Measurements from ENCODE around the gene KCNH5.

KCNH5 gene

DNA sequence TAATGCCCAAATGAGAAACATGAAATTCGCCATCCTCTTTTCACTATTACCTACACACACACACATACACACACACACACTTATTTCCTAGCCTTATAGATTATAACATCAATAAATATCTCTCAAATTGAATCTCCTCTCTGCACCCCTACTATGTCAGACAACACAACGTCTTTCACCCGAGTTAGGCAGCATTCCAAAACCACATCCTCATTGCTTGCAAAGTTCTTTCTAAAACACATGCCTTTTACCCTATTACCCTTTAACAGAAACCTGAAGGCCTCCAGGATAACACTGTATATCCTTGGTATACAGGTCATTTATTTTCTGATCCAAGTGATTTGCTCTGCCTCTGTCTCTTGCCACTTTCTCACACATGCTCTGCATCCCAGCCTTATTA, 56.3 kb downstream of the KCNH5 start:
- no peak for DNase-seq (ENCODE audit: low read depth)

GRCh38 chr14:62983821-62984220, 61.4 kb downstream of the KCNH5 start:
- DNase-seq (ENCODE audit: low read depth), result no peak

- no peak for DNase-seq (ENCODE audit: low read depth)
Observed at GRCh38 chr14:62980693-62981092, 64.6 kb downstream of the KCNH5 start.

GRCh38 chr14:62957562-62957961, 87.7 kb downstream of the KCNH5 start:
- DNase-seq (ENCODE audit: low read depth), result no peak

DNA sequence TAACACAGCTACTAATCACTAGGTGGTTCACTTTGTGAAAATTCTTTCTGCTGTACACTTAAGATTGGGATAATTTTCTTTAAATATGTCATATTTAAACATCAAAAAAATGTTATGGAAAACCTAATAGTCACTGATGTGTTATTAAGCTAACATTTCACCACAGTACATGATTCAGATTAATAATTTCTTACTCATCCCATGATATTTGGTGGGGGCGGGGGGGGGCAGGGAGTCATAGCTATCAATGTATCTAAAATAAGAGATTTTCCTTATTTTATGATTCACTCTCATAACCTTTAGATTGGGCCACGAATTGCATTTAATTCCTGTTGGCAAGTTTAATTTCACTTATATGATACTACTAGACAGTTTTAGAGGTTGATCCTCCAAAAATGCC, 88.8 kb downstream of the KCNH5 start:
- no peak for DNase-seq (ENCODE audit: low read depth)

- DNase-seq (ENCODE audit: low read depth), result no peak
Observed at GRCh38 chr14:62954165-62954564, 91.1 kb downstream of the KCNH5 start.

DNA sequence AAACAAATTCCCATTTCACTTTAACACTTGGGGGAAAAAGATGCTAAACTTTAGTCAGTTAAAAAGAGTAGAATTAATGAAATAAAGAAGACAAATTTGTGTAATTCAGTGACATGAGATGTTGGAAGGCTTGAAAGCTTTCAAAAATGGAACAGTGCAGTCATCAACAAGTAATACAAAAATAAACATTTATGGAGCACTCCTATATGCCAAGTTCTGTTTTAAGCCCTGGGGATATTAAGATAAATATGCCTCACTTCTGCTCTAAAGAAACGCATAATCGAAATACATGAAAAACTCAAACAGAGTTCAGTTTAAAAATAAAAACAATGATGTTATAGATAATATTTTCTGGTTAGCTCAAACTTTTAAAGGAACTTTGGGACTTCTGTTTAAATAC, 93.0 kb downstream of the KCNH5 start:
- no peak for DNase-seq (ENCODE audit: low read depth)

DNA sequence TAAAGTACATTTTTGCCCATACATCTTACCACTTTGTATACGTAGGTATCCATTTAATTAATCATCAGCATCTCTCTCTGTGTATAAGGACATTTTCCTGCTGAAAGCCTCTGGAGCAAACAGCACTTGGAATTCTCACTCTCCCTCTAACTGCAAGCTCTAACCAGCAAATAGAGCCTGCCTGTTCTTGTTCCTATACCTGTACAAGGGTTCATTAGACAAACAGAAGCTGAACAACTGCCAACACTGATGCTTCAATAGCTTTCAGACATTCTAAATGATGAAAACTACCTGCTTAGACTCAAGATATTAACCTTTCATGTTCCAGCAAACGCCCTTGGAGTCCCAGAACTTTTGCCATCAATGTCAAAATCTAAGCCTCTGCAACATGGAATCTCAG, 98.0 kb downstream of the KCNH5 start:
- no peak for DNase-seq (ENCODE audit: low read depth)

DNA sequence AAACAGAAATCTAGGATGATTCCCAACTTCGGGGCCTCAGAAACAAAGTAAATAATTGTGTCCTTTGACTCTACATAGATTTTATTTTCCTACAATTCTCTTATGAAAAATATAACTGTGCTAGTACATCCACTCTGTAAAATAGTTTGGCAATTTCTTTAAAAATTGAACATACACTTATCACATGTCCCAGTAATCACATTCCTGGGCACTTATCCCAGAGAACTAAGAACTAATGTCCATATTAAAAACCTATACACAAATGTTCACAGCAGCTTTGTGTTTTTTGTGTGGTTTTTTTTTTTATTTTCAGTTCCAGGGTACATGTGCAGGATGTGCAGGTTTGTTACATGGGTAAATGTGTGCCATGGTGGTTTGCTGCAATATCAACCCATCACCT, 99.0 kb downstream of the KCNH5 start:
- DNase-seq (ENCODE audit: low read depth), result no peak

- no peak for DNase-seq (ENCODE audit: low read depth)
Observed at GRCh38 chr14:62943202-62943601, 102.1 kb downstream of the KCNH5 start.

GRCh38 chr14:62939970-62940369, 105.3 kb downstream of the KCNH5 start:
- no peak for DNase-seq (ENCODE audit: low read depth)

DNA sequence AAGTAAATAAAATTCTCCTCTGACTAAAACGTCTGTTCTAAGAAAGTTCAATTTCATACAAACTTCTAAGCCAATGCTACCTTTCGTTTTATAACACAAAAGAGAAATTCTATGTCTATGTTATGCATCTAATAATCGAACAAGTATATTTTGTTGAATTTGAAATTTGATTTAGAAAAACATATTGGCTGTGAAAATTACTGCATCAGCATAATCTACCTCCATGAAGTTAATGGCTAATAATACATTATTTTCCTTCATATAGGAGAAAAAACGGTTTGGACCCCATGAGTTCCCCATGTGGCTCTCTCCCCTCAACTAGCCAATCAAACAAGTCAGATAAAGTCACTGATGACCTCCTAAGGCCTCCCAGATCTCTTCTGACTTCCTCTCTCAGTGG, 106.5 kb downstream of the KCNH5 start:
- no peak for DNase-seq (ENCODE audit: low read depth)

- DNase-seq (ENCODE audit: low read depth), result no peak
Observed at GRCh38 chr14:62934439-62934838, 110.8 kb downstream of the KCNH5 start.

DNA sequence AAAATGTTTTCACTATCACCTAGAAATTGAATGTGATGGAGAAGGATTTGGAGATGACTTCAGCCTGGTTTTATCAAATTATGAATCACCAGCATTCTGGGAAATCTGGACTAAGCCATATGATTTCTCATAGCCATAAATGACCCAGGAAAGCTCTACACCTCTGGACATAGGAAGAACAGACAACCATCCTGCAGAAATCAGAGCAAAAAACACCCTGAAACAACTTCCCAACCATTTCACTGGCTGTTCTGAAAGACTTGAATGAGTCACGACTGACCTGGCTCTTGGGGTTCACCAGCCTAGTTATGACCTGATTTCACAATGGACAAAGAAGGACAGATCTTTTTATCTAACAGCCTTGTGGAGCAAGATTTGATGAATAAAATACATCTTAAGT, 123.8 kb downstream of the KCNH5 start:
- no peak for DNase-seq (ENCODE audit: low read depth)

- no peak for DNase-seq (ENCODE audit: low read depth)
Observed at GRCh38 chr14:62916551-62916950, 128.7 kb downstream of the KCNH5 start.

GRCh38 chr14:62914873-62915272, 130.4 kb downstream of the KCNH5 start:
- DNase-seq (ENCODE audit: low read depth), result no peak

DNA sequence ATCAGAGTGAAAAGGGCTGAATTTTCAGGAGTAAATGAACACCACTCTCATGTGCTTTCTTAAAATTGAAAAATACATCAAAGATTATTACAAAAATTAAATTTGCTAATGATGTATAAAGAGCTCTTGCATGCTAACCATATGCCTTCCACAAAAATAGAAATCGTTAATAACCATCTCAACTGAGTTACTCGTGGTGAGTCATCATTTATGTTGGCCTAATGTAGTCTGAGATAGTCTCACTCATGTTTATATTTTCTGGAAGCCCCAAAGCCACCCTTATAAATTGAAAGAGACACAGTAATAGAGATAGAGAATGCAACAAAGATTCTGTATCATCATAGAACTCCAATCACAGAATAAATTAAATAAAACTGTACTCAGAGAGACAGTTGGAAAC, 131.2 kb downstream of the KCNH5 start:
- no peak for DNase-seq (ENCODE audit: low read depth)

DNA sequence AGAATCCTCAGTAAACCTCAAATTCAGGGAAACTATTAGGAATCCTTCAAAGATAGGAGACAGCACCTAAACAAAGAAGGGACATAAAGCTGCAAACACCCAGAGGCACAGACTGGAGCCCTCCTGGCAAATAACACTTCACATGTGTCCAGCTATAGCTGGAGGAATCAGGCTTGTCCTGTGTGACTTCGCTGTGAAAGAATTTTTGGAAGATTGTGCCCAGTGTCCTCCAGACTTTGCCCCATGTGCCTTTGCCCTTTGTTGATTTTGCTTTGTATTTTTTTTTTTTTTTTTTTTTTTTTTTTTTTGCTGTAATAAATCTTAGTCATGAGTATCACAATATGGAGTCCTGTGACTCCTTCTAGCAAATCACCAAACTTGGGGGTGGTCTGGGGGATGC, 136.8 kb downstream of the KCNH5 start:
- no peak for DNase-seq (ENCODE audit: low read depth)

DNA sequence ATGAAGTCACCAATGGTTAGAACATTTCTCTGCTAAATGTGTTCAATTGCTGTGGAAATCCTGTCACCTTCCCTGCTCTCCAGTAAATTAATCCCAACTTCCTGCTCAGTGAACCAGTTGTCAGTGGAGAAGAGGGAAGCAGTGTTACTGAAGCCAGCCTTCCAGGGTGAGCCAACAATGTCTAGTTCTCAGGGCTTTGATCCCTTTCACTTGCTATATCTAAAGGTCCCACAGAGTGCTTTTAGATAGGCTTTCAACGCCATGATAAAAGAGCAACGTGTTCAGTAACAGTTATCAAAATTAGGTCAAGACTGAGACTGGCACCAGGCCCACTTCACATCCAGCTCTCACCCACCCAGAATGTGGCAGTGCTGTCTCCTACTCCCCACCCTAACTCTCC, 139.7 kb downstream of the KCNH5 start:
- DNase-seq (ENCODE audit: low read depth), result no peak

DNA sequence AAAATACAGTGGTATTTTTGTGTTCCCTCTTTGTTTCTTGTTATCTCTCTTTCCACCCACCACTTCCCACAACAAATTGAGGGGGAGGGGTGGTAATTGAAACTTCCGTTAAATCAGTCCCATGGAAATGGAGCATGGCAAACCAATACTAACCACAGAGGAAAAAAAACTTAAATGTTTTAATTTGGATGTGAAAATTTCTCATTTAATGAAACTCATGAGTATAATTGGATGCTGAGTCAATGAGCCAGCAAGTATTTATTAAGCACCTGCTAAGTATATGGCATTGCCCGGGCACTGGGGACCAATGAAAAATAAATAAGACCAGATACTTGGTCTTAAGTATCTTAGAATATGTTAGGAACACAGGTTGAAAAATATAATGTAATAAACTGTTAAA, 147.5 kb downstream of the KCNH5 start:
- no peak for DNase-seq (ENCODE audit: low read depth)

- no peak for DNase-seq (ENCODE audit: low read depth)
Observed at GRCh38 chr14:62896932-62897456, 148.3 kb downstream of the KCNH5 start.

GRCh38 chr14:62894736-62895135, 150.5 kb downstream of the KCNH5 start:
- DNase-seq (ENCODE audit: low read depth), result no peak

DNA sequence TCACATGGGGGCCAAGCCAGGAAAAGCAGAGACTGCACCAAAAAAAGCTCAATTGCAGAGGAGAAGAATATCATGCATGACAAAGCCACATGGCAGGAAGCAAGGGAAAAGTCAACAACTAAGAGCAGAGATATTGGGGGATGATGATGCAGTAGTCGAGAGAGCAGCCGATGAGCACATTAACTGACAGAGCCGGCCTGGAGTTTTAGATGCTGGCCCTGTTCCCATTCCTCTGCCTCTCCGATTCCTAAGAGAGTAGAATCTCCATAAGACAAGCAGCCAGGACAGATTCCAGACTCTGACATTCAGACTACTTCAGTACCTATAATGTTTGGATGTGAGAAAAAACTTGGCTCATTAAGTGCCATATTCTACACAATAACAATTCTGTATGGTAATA, 155.9 kb downstream of the KCNH5 start:
- DNase-seq (ENCODE audit: low read depth), result no peak

GRCh38 chr14:62886461-62886860, 158.8 kb downstream of the KCNH5 start:
- no peak for DNase-seq (ENCODE audit: low read depth)

GRCh38 chr14:62885451-62885850, 159.8 kb downstream of the KCNH5 start:
- no peak for DNase-seq (ENCODE audit: low read depth)

Data from stimulated activated CD8-positive, alpha-beta memory T cell treated with anti-CD3 and anti-CD28 coated beads, Interleukin-4, amount 100 ng/mL, for 24 hours (primary cell).